Tibial nerve (tissue), 4 donors: ENCODE measurements around the gene SNAPC1. TPM values are rescaled to one million over a fixed set of nuclear protein-coding genes. Genes with fewer than 3 reads are reported as not detected.

Experiments
- DNase-seq, 2 donors: peaks; one replicate each; pipeline ENCODE4 v3.0.0-alpha.2; 2019; ENCODE audit warnings: low spot score in 2 of 2
- H3K27ac ChIP-seq, 4 donors: fragments of 200-600 bp; sonication (generic) in 3 of 4; one replicate each; pipeline ENCODE4 v1.5.1; 2017 to 2019; ENCODE audit warnings: mild to moderate bottlenecking in 1 of 4
- H3K27me3 ChIP-seq, 2 donors: fragments of 200-600 bp; sonication (generic) in 1 of 2; one replicate each; pipeline versions ENCODE4 v1.5.1 to v1.6.0; 2017 to 2019
- H3K36me3 ChIP-seq, 3 donors: fragments of 200-600 bp; sonication (generic); one replicate each; pipeline ENCODE4 v1.5.1; 2018 to 2019
- H3K4me1 ChIP-seq, 4 donors: fragments of 200-600 bp; sonication (generic) in 3 of 4; one replicate each; pipeline ENCODE4 v1.5.1; 2017 to 2019
- H3K4me3 ChIP-seq, 4 donors: fragments of 200-600 bp; sonication (generic) in 3 of 4; one replicate each; pipeline ENCODE4 v1.5.1; 2017 to 2019; ENCODE audit warnings: mild to moderate bottlenecking in 1 of 4, moderate library complexity in 1 of 4
- H3K9me3 ChIP-seq, 4 donors: fragments of 200-600 bp; sonication (generic) in 3 of 4; one replicate each; pipeline ENCODE4 v1.5.1; 2017 to 2019
- CTCF ChIP-seq, 5 experiments: fragments of 200-600 bp in 3 of 5; fragments of 450-650 bp in 2 of 5; sonication (generic) in 3 of 5; IDR thresholded peaks; one replicate each; pipeline ENCODE4 v1.5.1; 2016 to 2019; ENCODE audit warnings: antibody characterized with exemption in 5 of 5, mild to moderate bottlenecking in 3 of 5, moderate library complexity in 2 of 5
- EP300 ChIP-seq, 2 donors: sonication (generic); formaldehyde crosslinking; IDR thresholded peaks; one replicate each; pipeline ENCODE4 v1.6.1; 2017; ENCODE audit warnings: antibody characterized with exemption in 2 of 2, mild to moderate bottlenecking in 1 of 2
- POLR2A ChIP-seq, 2 donors: fragments of 450-650 bp; IDR thresholded peaks; one replicate each; pipeline ENCODE4 v1.6.1; 2017; ENCODE audit warnings: antibody characterized with exemption in 2 of 2, mild to moderate bottlenecking in 2 of 2, moderate library complexity in 2 of 2
- WGBS, 2 donors: methylation state at CpG; one replicate each; pipeline ENCODE4 v1.1.5; 2018; 5-methylcytosine and 5-hydroxymethylcytosine counted together
- total RNA-seq, 4 donors: library from RNA; depleted of rRNA; stranded (reverse); fragments of >200 nt; gene quantifications; one replicate each; pipeline ENCODE4 v1.1.0, GENCODE V29; 2016

Gene SNAPC1
- total RNA-seq, 4 donors from 2014 or later = 6.3 to 14.4 (median 10.2) TPM

GRCh38 chr14:61761557-61761956 is 663 bp upstream of the SNAPC1 start:
- H3K36me3 ChIP-seq = no peaks in the 10 kb centered on the region
- peak overlapping the region; percentile 86 to 95 (median 90) for H3K27ac ChIP-seq
- peak overlapping the region; percentile 61 to 94 (median 78) for H3K4me3 ChIP-seq
- H3K9me3 ChIP-seq = no peaks in the 10 kb centered on the region
- WGBS, 2 donors = 53 to 60% methylated on average over 5 of the region's 5 CpGs
- no peak for DNase-seq
- TF ChIP-seq EP300 (IDR thresholded peaks at IDR 0.05) (no peak), CTCF (IDR thresholded peaks at IDR 0.05) (no peak), POLR2A (IDR thresholded peaks at IDR 0.05) (no peak)
- H3K4me1 ChIP-seq = peaks cover 0 to 41% (median 15%) of the 10 kb centered on the region in 4 donors
- H3K27me3 ChIP-seq = no peaks in the 10 kb centered on the region

- no peak for TF ChIP-seq POLR2A (IDR thresholded peaks at IDR 0.05)
- no peak for TF ChIP-seq CTCF (IDR thresholded peaks at IDR 0.05)
- no peak for TF ChIP-seq EP300 (IDR thresholded peaks at IDR 0.05)
- Histone ChIP-seq H3K36me3 (peaks cover 0 to 20% (median 0%) of the 10 kb centered on the region in 3 donors), H3K27ac (no peak overlapping the region), H3K9me3 (no peaks in the 10 kb centered on the region), H3K4me1 (peaks cover 0 to 43% (median 15%) of the 10 kb centered on the region in 4 donors), H3K27me3 (no peaks in the 10 kb centered on the region), H3K4me3 (no peak overlapping the region)
- whole genome bisulfite sequencing, 2 donors = 71% methylated on average over 5 of the region's 5 CpGs
- DNase-seq = no peak
These were observed 2.3 kb downstream of the SNAPC1 start for GRCh38 chr14:61764342-61765122.

GRCh38 chr14:61765225-61765943 is 3.2 kb downstream of the SNAPC1 start:
- Histone ChIP-seq H3K4me1 (peaks cover 0 to 43% (median 15%) of the 10 kb centered on the region in 4 donors), H3K36me3 (peaks cover 0 to 29% (median 0%) of the 10 kb centered on the region in 3 donors), H3K9me3 (no peaks in the 10 kb centered on the region), H3K4me3 (no peak overlapping the region), H3K27ac (no peak overlapping the region), H3K27me3 (no peaks in the 10 kb centered on the region)
- no peak for DNase-seq
- 71 to 74% methylated on average over 15 of the region's 15 CpGs for WGBS, 2 donors
- TF ChIP-seq CTCF (IDR thresholded peaks at IDR 0.05) (no peak), EP300 (IDR thresholded peaks at IDR 0.05) (no peak), POLR2A (IDR thresholded peaks at IDR 0.05) (no peak)

- no peak for DNase-seq
- Histone ChIP-seq H3K4me3 (no peak overlapping the region), H3K9me3 (no peaks in the 10 kb centered on the region), H3K36me3 (peaks cover 0 to 36% (median 0%) of the 10 kb centered on the region in 3 donors), H3K27me3 (no peaks in the 10 kb centered on the region), H3K27ac (no peak overlapping the region), H3K4me1 (peaks cover 0 to 43% (median 15%) of the 10 kb centered on the region in 4 donors)
- no peak for TF ChIP-seq POLR2A (IDR thresholded peaks at IDR 0.05)
- no peak for TF ChIP-seq EP300 (IDR thresholded peaks at IDR 0.05)
- no peak for TF ChIP-seq CTCF (IDR thresholded peaks at IDR 0.05)
- 53 to 62% methylated on average over 5 of the region's 5 CpGs for WGBS, 2 donors
These were observed 3.9 kb downstream of the SNAPC1 start for GRCh38 chr14:61766151-61766550.

GRCh38 chr14:61768240-61768639 is 6.0 kb downstream of the SNAPC1 start:
- no peak for DNase-seq
- peaks cover 0 to 35% (median 12%) of the 10 kb centered on the region in 4 donors for H3K4me1 ChIP-seq
- peaks cover 0 to 56% (median 0%) of the 10 kb centered on the region in 3 donors for H3K36me3 ChIP-seq
- no peaks in the 10 kb centered on the region for H3K9me3 ChIP-seq
- no peak overlapping the region for H3K27ac ChIP-seq
- no peak overlapping the region for H3K4me3 ChIP-seq
- WGBS, 2 donors = 89% methylated on average over 3 of the region's 3 CpGs
- no peaks in the 10 kb centered on the region for H3K27me3 ChIP-seq
- no peak for TF ChIP-seq CTCF (IDR thresholded peaks at IDR 0.05)
- TF ChIP-seq EP300 (IDR thresholded peaks at IDR 0.05) = no peak
- no peak for TF ChIP-seq POLR2A (IDR thresholded peaks at IDR 0.05)
